Right lobe of liver (tissue), 4 donors: ENCODE results near the gene OR2T35.

Experiments used
- CTCF ChIP-seq, 4 donors: fragments of 200-600 bp in 3 of 4; fragments of 450-650 bp in 1 of 4; IDR thresholded peaks; one replicate each; pipeline versions ENCODE4 v1.5.1 to v1.8.0; 2016 to 2022; ENCODE audit warnings: antibody characterized with exemption in 4 of 4, mild to moderate bottlenecking in 2 of 4
- POLR2A ChIP-seq: fragments of 450-650 bp; IDR thresholded peaks from one replicate; pipeline ENCODE4 v1.6.1; 2017; ENCODE audit warnings: antibody characterized with exemption, mild to moderate bottlenecking
- donor health status: DM: no; HTN: no; CAD: no.
- donor health status: DM: no; HTN: no; CAD: no.
- donor health status: DM: no; HTN: yes; CAD: no.

DNA sequence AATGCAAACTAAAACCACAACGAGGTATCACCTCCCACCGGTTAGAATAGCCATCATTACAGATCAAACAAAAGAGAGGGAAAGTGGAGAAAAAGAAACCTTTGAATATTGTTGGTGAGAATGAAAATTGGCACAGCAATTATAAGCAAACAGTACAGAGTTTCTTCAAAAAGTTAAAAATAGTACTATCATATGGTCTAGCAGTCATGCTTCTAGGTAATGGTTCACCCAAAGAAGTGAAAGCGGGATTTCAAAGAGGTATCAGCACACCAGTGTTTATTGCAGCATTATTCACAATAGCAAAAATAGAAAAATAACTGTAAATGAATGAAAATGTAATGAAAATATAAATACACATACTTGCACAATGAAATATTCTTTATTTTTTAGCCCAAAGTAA is 55.7 kb downstream of the OR2T35 start:
- TF ChIP-seq POLR2A (no peak), CTCF (IDR thresholded peaks at IDR 0.05) (no peak)
